GM23338 (cell line): ENCODE results near the gene CECR2.

Experiments
- EZH2phosphoT487 ChIP-seq: fragments of 200-600 bp; sonication (generic); IDR thresholded peaks from one replicate; pipeline ENCODE4 v1.8.1; 2018; ENCODE audit warnings: antibody characterized with exemption; ENCODE audit not compliant: unreplicated experiment
- ZNF331 ChIP-seq: fragments of 250-450 bp; sonication (Bioruptor Pico); IDR thresholded peaks from 2 replicates; pipeline ENCODE4 v1.5.0; 2020; ENCODE audit warnings: low read depth, mild to moderate bottlenecking, moderate library complexity
- TF ChIP-seq, protein P1 (sequence below), 2 experiments: fragments of 200-600 bp in 1 of 2; sonication (generic) in 1 of 2; conservative IDR thresholded peaks; 2 replicates each; pipeline versions ENCODE4 v1.5.1 to v1.6.1; 2016 to 2017; ENCODE audit warnings: antibody characterized with exemption in 2 of 2, low read depth in 2 of 2, mild to moderate bottlenecking in 2 of 2, moderate library complexity in 1 of 2

DNA sequence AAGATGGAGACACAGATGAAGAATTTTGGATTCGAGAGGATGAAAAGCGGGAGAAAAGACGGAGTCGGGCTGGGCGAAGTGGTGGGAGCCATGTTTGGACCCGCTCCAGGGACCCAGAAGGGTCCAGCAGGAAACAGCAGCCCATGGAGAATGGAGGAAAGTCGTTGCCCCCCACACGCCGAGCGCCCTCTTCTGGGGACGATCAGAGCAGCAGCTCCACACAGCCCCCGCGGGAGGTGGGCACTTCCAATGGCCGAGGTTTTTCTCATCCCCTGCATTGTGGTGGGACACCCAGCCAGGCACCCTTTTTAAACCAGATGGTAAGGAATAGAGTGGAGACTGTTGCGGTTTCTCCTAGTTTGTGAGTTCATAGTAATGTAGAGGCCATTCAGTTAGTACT lies 171.2 kb downstream of the CECR2 start:
- TF ChIP-seq, protein P1, sequence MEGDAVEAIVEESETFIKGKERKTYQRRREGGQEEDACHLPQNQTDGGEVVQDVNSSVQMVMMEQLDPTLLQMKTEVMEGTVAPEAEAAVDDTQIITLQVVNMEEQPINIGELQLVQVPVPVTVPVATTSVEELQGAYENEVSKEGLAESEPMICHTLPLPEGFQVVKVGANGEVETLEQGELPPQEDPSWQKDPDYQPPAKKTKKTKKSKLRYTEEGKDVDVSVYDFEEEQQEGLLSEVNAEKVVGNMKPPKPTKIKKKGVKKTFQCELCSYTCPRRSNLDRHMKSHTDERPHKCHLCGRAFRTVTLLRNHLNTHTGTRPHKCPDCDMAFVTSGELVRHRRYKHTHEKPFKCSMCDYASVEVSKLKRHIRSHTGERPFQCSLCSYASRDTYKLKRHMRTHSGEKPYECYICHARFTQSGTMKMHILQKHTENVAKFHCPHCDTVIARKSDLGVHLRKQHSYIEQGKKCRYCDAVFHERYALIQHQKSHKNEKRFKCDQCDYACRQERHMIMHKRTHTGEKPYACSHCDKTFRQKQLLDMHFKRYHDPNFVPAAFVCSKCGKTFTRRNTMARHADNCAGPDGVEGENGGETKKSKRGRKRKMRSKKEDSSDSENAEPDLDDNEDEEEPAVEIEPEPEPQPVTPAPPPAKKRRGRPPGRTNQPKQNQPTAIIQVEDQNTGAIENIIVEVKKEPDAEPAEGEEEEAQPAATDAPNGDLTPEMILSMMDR (conservative IDR thresholded peaks at IDR 0.05; ENCODE audit: low read depth in 2 of 2): peak; percentile 69 to 73
- TF ChIP-seq EZH2phosphoT487 (no peak), ZNF331 (CRISPR knock-in tag) (no peak)
